Thyroid gland (tissue), 4 donors: ENCODE results near the gene DGKB. TPM values are rescaled to one million over a fixed set of nuclear protein-coding genes. Genes with fewer than 3 reads are reported as not detected.

Source experiments
- DNase-seq, 2 donors: peaks; one replicate each; pipeline ENCODE4 v3.0.0-alpha.2; 2019
- H3K27ac ChIP-seq, 3 donors: fragments of 200-600 bp; sonication (generic); 1 replicate in 2 of 3; 2 replicates in 1 of 3; pipeline ENCODE4 v1.5.1; 2016 to 2019; ENCODE audit warnings: mild to moderate bottlenecking in 1 of 3, moderate library complexity in 1 of 3
- H3K27me3 ChIP-seq: fragments of 200-600 bp; sonication (generic); one replicate; pipeline ENCODE4 v1.5.1; 2019
- H3K36me3 ChIP-seq, 2 donors: fragments of 200-600 bp; sonication (generic); one replicate each; pipeline ENCODE4 v1.5.1; 2016 to 2019
- H3K4me1 ChIP-seq, 2 donors: fragments of 200-600 bp; sonication (generic); one replicate each; pipeline ENCODE4 v1.5.1; 2017 to 2019
- H3K4me3 ChIP-seq, 3 donors: fragments of 200-600 bp; sonication (generic); replicated peaks in 1 of 3; 1 replicate in 2 of 3; 2 replicates in 1 of 3; pipeline ENCODE4 v1.5.1; 2016; ENCODE audit warnings: mild to moderate bottlenecking in 1 of 3
- H3K9me3 ChIP-seq: fragments of 200-600 bp; sonication (generic); one replicate; pipeline ENCODE4 v1.5.1; 2017
- CTCF ChIP-seq, 6 experiments: fragments of 200-600 bp in 3 of 6; fragments of 450-650 bp in 3 of 6; sonication (generic) in 3 of 6; IDR thresholded peaks; one replicate each; pipeline ENCODE4 v1.5.1; 2016 to 2019; ENCODE audit warnings: antibody characterized with exemption in 6 of 6, mild to moderate bottlenecking in 2 of 6, inconsistent platforms in 1 of 6, moderate library complexity in 1 of 6
- POLR2A ChIP-seq, 2 donors: fragments of 450-650 bp; IDR thresholded peaks; one replicate each; pipeline ENCODE4 v1.6.1; 2017; ENCODE audit warnings: antibody characterized with exemption in 2 of 2, mild to moderate bottlenecking in 2 of 2, moderate library complexity in 1 of 2
- WGBS, 2 donors: methylation state at CpG; one replicate each; pipeline ENCODE4 v1.1.5; 2017; 5-methylcytosine and 5-hydroxymethylcytosine counted together
- intact Hi-C: fragments of 100-400 bp; cut with DNase I; formaldehyde crosslinking; loops from one replicate; pipeline ENCODE4 v1.15.1; 2023
- total RNA-seq, 4 donors: library from RNA; depleted of rRNA; stranded (reverse); fragments of >200 nt; gene quantifications; one replicate each; pipeline ENCODE4 v1.2.3, GENCODE V29; 2016

Gene DGKB
- total RNA-seq, 4 donors from 2014 or later = 0.11 to 2.1 (median 0.49) TPM; not detected in 1

DNA sequence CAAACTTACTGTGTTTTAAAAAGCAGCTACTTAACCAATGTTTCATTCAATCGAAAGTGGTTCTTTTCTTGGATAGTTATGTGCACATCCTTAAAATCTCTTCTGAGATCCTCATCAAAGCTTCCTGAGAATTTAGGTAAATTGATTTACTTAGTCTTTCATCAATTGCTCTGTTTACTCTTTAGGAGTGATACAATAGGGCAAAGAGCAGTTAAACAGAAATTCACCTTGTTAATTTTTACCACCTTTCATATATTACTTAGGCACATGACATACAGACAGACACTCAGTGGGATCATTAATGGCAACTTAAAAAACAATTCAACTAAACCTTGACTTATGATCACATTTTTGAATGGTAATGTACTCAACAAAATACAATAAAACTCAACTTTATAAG is 456.3 kb downstream of the DGKB start:
- no peaks in the 10 kb centered on the region for H3K36me3 ChIP-seq
- no peak for DNase-seq
- H3K27me3 ChIP-seq = no peaks in the 10 kb centered on the region
- no peaks in the 10 kb centered on the region for H3K4me1 ChIP-seq
- no peak for TF ChIP-seq CTCF (IDR thresholded peaks at IDR 0.05)
- TF ChIP-seq POLR2A (IDR thresholded peaks at IDR 0.05) = no peak
- H3K4me3 ChIP-seq = no peak overlapping the region
- WGBS, 2 donors = 26 to 39% methylated on average over 1 of the region's 1 CpG
- no peaks in the 10 kb centered on the region for H3K9me3 ChIP-seq
- H3K27ac ChIP-seq = no peak overlapping the region
- intact Hi-C loops = no loop called here

DNA sequence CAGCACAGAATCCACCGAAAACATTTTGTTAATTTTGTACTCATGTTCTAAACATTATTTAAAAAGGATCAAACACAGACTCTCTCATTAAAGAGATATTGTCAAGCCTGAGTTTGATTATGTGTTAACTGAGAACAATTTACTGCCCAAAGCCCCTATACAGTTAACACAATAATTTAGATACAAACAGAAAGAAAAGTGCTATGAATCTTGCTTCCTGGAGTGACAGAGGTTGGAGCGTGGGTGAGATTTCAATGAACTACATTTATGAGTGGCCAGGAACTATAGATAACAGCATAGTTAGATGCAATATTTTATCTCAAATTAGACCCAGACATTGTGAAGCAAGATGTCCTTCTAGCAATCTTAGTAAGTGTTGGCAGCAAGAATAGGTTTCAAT is 464.2 kb downstream of the DGKB start:
- intact Hi-C loops = no loop called here
- DNase-seq = no peak
- WGBS, 2 donors = 82 to 83% methylated on average over 2 of the region's 2 CpGs

GRCh38 chr7:14436878-14437277 is 465.7 kb downstream of the DGKB start:
- Histone ChIP-seq H3K36me3 (no peaks in the 10 kb centered on the region), H3K27me3 (no peaks in the 10 kb centered on the region), H3K9me3 (no peaks in the 10 kb centered on the region), H3K4me3 (no peak overlapping the region), H3K4me1 (no peaks in the 10 kb centered on the region), H3K27ac (no peak overlapping the region)
- intact Hi-C loops = no loop called here
- DNase-seq = no peak
- 86 to 88% methylated on average over 2 of the region's 2 CpGs for WGBS, 2 donors
- no peak for TF ChIP-seq CTCF (IDR thresholded peaks at IDR 0.05)
- TF ChIP-seq POLR2A (IDR thresholded peaks at IDR 0.05) = no peak

More for the DNA sequence above, 464.2 kb downstream of the DGKB start:
- Histone ChIP-seq H3K27ac (no peak overlapping the region), H3K9me3 (no peaks in the 10 kb centered on the region), H3K4me1 (no peaks in the 10 kb centered on the region), H3K4me3 (no peak overlapping the region), H3K36me3 (no peaks in the 10 kb centered on the region), H3K27me3 (no peaks in the 10 kb centered on the region)
- TF ChIP-seq CTCF (IDR thresholded peaks at IDR 0.05) = no peak

DNA sequence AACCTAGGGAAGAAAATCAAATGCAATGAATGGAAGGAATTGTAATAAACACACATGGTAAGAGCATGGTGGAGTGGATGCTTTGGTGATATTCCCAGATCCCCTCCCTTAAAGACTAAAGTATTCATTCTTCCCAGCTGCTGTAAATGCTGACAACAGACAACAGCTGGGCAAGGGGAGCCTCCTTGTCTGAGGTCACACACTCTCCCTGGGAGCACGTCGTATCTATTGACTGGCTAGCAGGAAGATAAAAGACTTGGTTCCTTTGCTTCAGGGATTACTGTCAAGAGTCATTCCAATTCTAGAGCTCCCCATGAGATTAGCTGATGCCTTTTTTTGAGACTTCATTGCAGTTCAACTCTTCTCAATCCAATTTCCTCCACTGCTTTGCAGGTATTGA is 469.6 kb downstream of the DGKB start:
- Histone ChIP-seq H3K27me3 (no peaks in the 10 kb centered on the region), H3K4me3 (no peak overlapping the region), H3K27ac (no peak overlapping the region), H3K36me3 (no peaks in the 10 kb centered on the region), H3K4me1 (no peaks in the 10 kb centered on the region), H3K9me3 (no peaks in the 10 kb centered on the region)
- TF ChIP-seq CTCF (IDR thresholded peaks at IDR 0.05) (no peak), POLR2A (IDR thresholded peaks at IDR 0.05) (no peak)
- DNase-seq = no peak
- WGBS, 2 donors = 81 to 88% methylated on average over 2 of the region's 2 CpGs
- intact Hi-C loops = no loop called here

DNA sequence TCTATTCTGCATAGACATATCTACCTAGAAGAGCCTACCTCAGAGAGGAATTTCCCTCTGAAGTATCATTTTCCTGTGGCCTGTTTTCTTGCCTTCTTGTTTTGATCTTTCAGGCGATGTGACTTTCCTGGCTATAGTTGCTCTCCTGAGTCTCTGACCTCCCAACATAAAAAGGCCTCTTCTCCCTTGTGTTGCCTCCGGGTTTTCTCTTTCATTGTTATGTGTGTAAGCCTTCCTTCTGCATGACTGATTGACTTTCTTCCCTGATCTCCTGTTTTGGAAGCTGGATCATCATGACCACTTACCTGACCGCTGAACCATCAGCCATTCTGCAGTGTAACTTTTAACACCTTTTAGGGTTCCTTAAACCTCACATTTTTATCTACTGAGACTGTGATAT is 471.6 kb downstream of the DGKB start:
- Histone ChIP-seq H3K4me1 (no peaks in the 10 kb centered on the region), H3K4me3 (no peak overlapping the region), H3K9me3 (no peaks in the 10 kb centered on the region), H3K27ac (no peak overlapping the region), H3K36me3 (no peaks in the 10 kb centered on the region), H3K27me3 (no peaks in the 10 kb centered on the region)
- no peak for TF ChIP-seq CTCF (IDR thresholded peaks at IDR 0.05)
- TF ChIP-seq POLR2A (IDR thresholded peaks at IDR 0.05) = no peak
- WGBS, 2 donors = 43 to 47% methylated on average over 3 of the region's 3 CpGs
- DNase-seq = no peak
- intact Hi-C loops = no loop called here
